ENCODE results near the gene NAA15. TPM values are rescaled to one million over a fixed set of nuclear protein-coding genes. Genes with fewer than 3 reads are reported as not detected.
"Not testable (repeated sequence)": the region's sequence is repeated elsewhere in the genome, so short reads cannot be mapped to it uniquely, and the experiment has no call there.

Gene NAA15
- total RNA-seq, 1 donor from 2014 or later: 29.5 TPM

- DNase-seq (ENCODE audit: extremely low read depth, low read depth, low spot score): no peak
Observed at GRCh38 chr4:139333046-139333445, 31.7 kb downstream of the NAA15 start.

GRCh38 chr4:139337612-139338011 lies 36.3 kb downstream of the NAA15 start:
- DNase-seq (ENCODE audit: extremely low read depth, low read depth, low spot score): no peak

- DNase-seq (ENCODE audit: extremely low read depth, low read depth, low spot score): no peak
Observed at GRCh38 chr4:139361301-139361700, 60.0 kb downstream of the NAA15 start.

- no peak for DNase-seq (ENCODE audit: extremely low read depth, low read depth, low spot score)
Observed at GRCh38 chr4:139367421-139368090, 66.3 kb downstream of the NAA15 start.

- DNase-seq (ENCODE audit: extremely low read depth, low read depth, low spot score): no peak
Observed at GRCh38 chr4:139368998-139369397, 67.7 kb downstream of the NAA15 start.

- no peak for DNase-seq (ENCODE audit: extremely low read depth, low read depth, low spot score)
Observed at GRCh38 chr4:139374251-139374650, 72.9 kb downstream of the NAA15 start.

GRCh38 chr4:139386421-139386820 lies 85.1 kb downstream of the NAA15 start:
- DNase-seq (ENCODE audit: extremely low read depth, low read depth, low spot score): no peak

- no peak for DNase-seq (ENCODE audit: extremely low read depth, low read depth, low spot score)
Observed at GRCh38 chr4:139389102-139389501, 87.8 kb downstream of the NAA15 start.

GRCh38 chr4:139389991-139390390 lies 88.7 kb downstream of the NAA15 start:
- DNase-seq (ENCODE audit: extremely low read depth, low read depth, low spot score): no peak

GRCh38 chr4:139391731-139392130 lies 90.4 kb downstream of the NAA15 start:
- DNase-seq (ENCODE audit: extremely low read depth, low read depth, low spot score): no peak

GRCh38 chr4:139392797-139393196 lies 91.5 kb downstream of the NAA15 start:
- DNase-seq (ENCODE audit: extremely low read depth, low read depth, low spot score): no peak

- DNase-seq (ENCODE audit: extremely low read depth, low read depth, low spot score): no peak
Observed at GRCh38 chr4:139401368-139401767, 100.1 kb downstream of the NAA15 start.

- DNase-seq (ENCODE audit: extremely low read depth, low read depth, low spot score): no peak
Observed at GRCh38 chr4:139402436-139402835, 101.1 kb downstream of the NAA15 start.

- no peak for DNase-seq (ENCODE audit: extremely low read depth, low read depth, low spot score)
Observed at GRCh38 chr4:139403462-139403861, 102.2 kb downstream of the NAA15 start.

GRCh38 chr4:139410312-139410711 lies 109.0 kb downstream of the NAA15 start:
- DNase-seq (ENCODE audit: extremely low read depth, low read depth, low spot score): no peak

- not testable (repeated sequence) for DNase-seq (ENCODE audit: extremely low read depth, low read depth, low spot score)
Observed at GRCh38 chr4:139414671-139415210, 113.4 kb downstream of the NAA15 start.

GRCh38 chr4:139416073-139416673 lies 114.9 kb downstream of the NAA15 start:
- DNase-seq (ENCODE audit: extremely low read depth, low read depth, low spot score): peak; percentile 58

GRCh38 chr4:139419388-139419914 lies 118.1 kb downstream of the NAA15 start:
- peak; percentile 97 for DNase-seq (ENCODE audit: extremely low read depth, low read depth, low spot score)

GRCh38 chr4:139420652-139421051 lies 119.3 kb downstream of the NAA15 start:
- DNase-seq (ENCODE audit: extremely low read depth, low read depth, low spot score): no peak

GRCh38 chr4:139436122-139436521 lies 134.8 kb downstream of the NAA15 start:
- DNase-seq (ENCODE audit: extremely low read depth, low read depth, low spot score): no peak

GRCh38 chr4:139438141-139438540 lies 136.8 kb downstream of the NAA15 start:
- no peak for DNase-seq (ENCODE audit: extremely low read depth, low read depth, low spot score)

- DNase-seq (ENCODE audit: extremely low read depth, low read depth, low spot score): no peak
Observed at GRCh38 chr4:139441029-139441428, 139.7 kb downstream of the NAA15 start.
